GM23338 (cell line): ENCODE results near the gene OSGEPL1. TPM values are rescaled to one million over a fixed set of nuclear protein-coding genes. Genes with fewer than 3 reads are reported as not detected.

Experiments
- ATAC-seq: fragments of 200-7000 bp; cut with Tn5 transposase; 3 replicates; pipeline ENCODE4 v1.9.1; 2020
- DNase-seq: peaks from one replicate; pipeline ENCODE4 v3.0.0-alpha.2; 2015; ENCODE audit warnings: low spot score
- H2AFZ ChIP-seq: fragments of 200-600 bp; sonication (generic); 2 replicates; pipeline ENCODE4 v1.8.0; 2016; ENCODE audit warnings: antibody characterized with exemption, mild to moderate bottlenecking, moderate library complexity
- H3F3A ChIP-seq: fragments of 200-600 bp; sonication (generic); replicated peaks from 2 replicates; pipeline ENCODE4 v1.8.0; 2017; ENCODE audit warnings: antibody characterized with exemption, mixed run types, low read depth
- H3K27ac ChIP-seq: fragments of 200-600 bp; sonication (generic); 2 replicates; pipeline ENCODE4 v1.6.1; 2016; ENCODE audit warnings: low read depth
- H3K27me3 ChIP-seq: fragments of 200-600 bp; sonication (generic); 2 replicates; pipeline ENCODE4 v1.8.0; 2016; ENCODE audit warnings: mild to moderate bottlenecking, mixed run types, moderate library complexity; ENCODE audit not compliant: insufficient read depth
- H3K36me3 ChIP-seq: fragments of 200-600 bp; sonication (generic); 2 replicates; pipeline ENCODE4 v1.8.0; 2016; ENCODE audit warnings: mild to moderate bottlenecking; ENCODE audit not compliant: insufficient read depth
- H3K4me1 ChIP-seq: fragments of 200-600 bp; sonication (generic); 2 replicates; pipeline ENCODE4 v1.8.0; 2016; ENCODE audit warnings: mild to moderate bottlenecking, moderate library complexity; ENCODE audit not compliant: insufficient read depth
- H3K4me2 ChIP-seq: fragments of 200-600 bp; sonication (generic); 2 replicates; pipeline ENCODE4 v1.7.1; 2017; ENCODE audit warnings: mixed run types
- H3K4me3 ChIP-seq: fragments of 200-600 bp; sonication (generic); 2 replicates; pipeline ENCODE4 v1.6.1; 2016; ENCODE audit warnings: mixed run types
- H3K79me2 ChIP-seq: fragments of 200-600 bp; sonication (generic); replicated peaks from 2 replicates; pipeline ENCODE4 v1.8.0; 2017; ENCODE audit warnings: mild to moderate bottlenecking; ENCODE audit not compliant: insufficient read depth
- H3K9me2 ChIP-seq: fragments of 200-600 bp; sonication (generic); 2 replicates; pipeline ENCODE4 v1.8.0; 2017; ENCODE audit not compliant: insufficient read depth
- H4K20me1 ChIP-seq: fragments of 200-600 bp; sonication (generic); replicated peaks from 2 replicates; pipeline ENCODE4 v1.8.0; 2017; ENCODE audit warnings: mild to moderate bottlenecking; ENCODE audit not compliant: insufficient read depth
- H3K27ac Mint-ChIP-seq: 2 replicates; pipeline ENCODE4 v1.8.0; 2020; ENCODE audit warnings: inconsistent platforms, mild to moderate bottlenecking, moderate library complexity, mixed read lengths
- H3K27me3 Mint-ChIP-seq: 3 replicates; pipeline ENCODE4 v1.8.0; 2022; ENCODE audit warnings: low read depth, mild to moderate bottlenecking, moderate library complexity, mixed read lengths, inconsistent platforms; ENCODE audit not compliant: insufficient read depth, poor library complexity
- H3K36me3 Mint-ChIP-seq: 3 replicates; pipeline ENCODE4 v1.8.0; 2021; ENCODE audit warnings: low read depth, mild to moderate bottlenecking, inconsistent platforms, moderate library complexity, mixed read lengths
- H3K4me1 Mint-ChIP-seq: 3 replicates; pipeline ENCODE4 v1.8.0; 2020; ENCODE audit warnings: mild to moderate bottlenecking, inconsistent platforms, mixed read lengths
- H3K4me3 Mint-ChIP-seq: 3 replicates; pipeline ENCODE4 v1.8.0; 2021; ENCODE audit warnings: moderate library complexity, mild to moderate bottlenecking, inconsistent platforms, mixed read lengths
- H3K9me3 Mint-ChIP-seq: 3 replicates; pipeline ENCODE4 v1.8.0; 2020; ENCODE audit warnings: moderate library complexity, mild to moderate bottlenecking, inconsistent platforms, mixed read lengths
- EZH2 ChIP-seq: fragments of 200-600 bp; sonication (generic); IDR thresholded peaks from one replicate; pipeline ENCODE4 v1.8.0; 2017; ENCODE audit warnings: antibody characterized with exemption, mild to moderate bottlenecking, low read depth; ENCODE audit not compliant: unreplicated experiment
- EZH2phosphoT487 ChIP-seq: fragments of 200-600 bp; sonication (generic); IDR thresholded peaks from one replicate; pipeline ENCODE4 v1.8.1; 2018; ENCODE audit warnings: antibody characterized with exemption; ENCODE audit not compliant: unreplicated experiment
- JUNB ChIP-seq: IDR thresholded peaks from one replicate; pipeline ENCODE4 v1.6.1; 2016; ENCODE audit warnings: antibody characterized with exemption; ENCODE audit not compliant: unreplicated experiment
- NANOG ChIP-seq: IDR thresholded peaks from 2 replicates; pipeline ENCODE4 v1.6.1; 2016; ENCODE audit warnings: antibody characterized with exemption, borderline replicate concordance
- STAT1 ChIP-seq: IDR thresholded peaks from one replicate; pipeline ENCODE4 v1.6.1; 2016; ENCODE audit warnings: antibody characterized with exemption; ENCODE audit not compliant: unreplicated experiment
- ZNF114 ChIP-seq: fragments of 250-450 bp; sonication (Bioruptor Pico); IDR thresholded peaks from 2 replicates; pipeline ENCODE4 v1.5.0; 2020; ENCODE audit warnings: mild to moderate bottlenecking, moderate library complexity
- ZNF331 ChIP-seq: fragments of 250-450 bp; sonication (Bioruptor Pico); IDR thresholded peaks from 2 replicates; pipeline ENCODE4 v1.5.0; 2020; ENCODE audit warnings: low read depth, mild to moderate bottlenecking, moderate library complexity
- polyA plus RNA-seq: library from polyadenylated mRNA; unstranded; fragments of >200 nt; fragmentation: Nextera tagmentation; extraction: Ambion mirVana; gene quantifications from 2 replicates; pipeline ENCODE4 v1.2.1, GENCODE V29; 2016
- total RNA-seq: library from RNA; depleted of rRNA; stranded (reverse); fragments of >200 nt; shearing (Covaris generic); gene quantifications from 2 replicates; pipeline ENCODE4 v1.2.3, GENCODE V29; 2014
- TF ChIP-seq, protein P1 (sequence below), 2 experiments: fragments of 200-600 bp in 1 of 2; sonication (generic) in 1 of 2; conservative IDR thresholded peaks; 2 replicates each; pipeline versions ENCODE4 v1.5.1 to v1.6.1; 2016 to 2017; ENCODE audit warnings: antibody characterized with exemption in 2 of 2, low read depth in 2 of 2, mild to moderate bottlenecking in 2 of 2, moderate library complexity in 1 of 2
- TF ChIP-seq, protein P2 (sequence below): IDR thresholded peaks from one replicate; pipeline ENCODE4 v1.6.1; 2018; ENCODE audit warnings: antibody characterized with exemption; ENCODE audit not compliant: unreplicated experiment
- TF ChIP-seq, protein P3 (sequence below): IDR thresholded peaks from 2 replicates; pipeline ENCODE4 v1.6.1; 2016; ENCODE audit warnings: antibody characterized with exemption

The OSGEPL1 gene
- total and polyA plus RNA-seq, 2 experiments from 2014 or later, result 19.6 to 23.1 TPM

DNA sequence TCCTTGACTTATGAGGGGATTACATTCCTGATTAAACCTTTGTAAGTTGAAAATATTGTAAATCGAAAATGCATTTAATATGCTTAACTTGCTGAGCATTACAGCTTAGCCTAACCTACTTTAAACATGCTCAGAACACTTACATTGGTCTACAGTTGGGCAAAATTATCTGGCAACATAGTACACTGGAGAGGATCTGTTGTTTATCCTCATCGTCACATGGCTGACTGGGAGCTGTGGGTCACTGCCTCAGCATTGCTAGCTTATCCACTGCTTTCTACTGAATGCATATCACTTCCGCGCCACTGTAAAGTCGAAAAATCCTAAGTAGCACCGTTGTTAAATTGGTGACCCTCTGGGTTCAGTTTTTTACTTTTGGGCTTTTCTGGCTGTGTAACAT is 35.3 kb upstream of the OSGEPL1 start (continued):
- TF ChIP-seq, protein P1, sequence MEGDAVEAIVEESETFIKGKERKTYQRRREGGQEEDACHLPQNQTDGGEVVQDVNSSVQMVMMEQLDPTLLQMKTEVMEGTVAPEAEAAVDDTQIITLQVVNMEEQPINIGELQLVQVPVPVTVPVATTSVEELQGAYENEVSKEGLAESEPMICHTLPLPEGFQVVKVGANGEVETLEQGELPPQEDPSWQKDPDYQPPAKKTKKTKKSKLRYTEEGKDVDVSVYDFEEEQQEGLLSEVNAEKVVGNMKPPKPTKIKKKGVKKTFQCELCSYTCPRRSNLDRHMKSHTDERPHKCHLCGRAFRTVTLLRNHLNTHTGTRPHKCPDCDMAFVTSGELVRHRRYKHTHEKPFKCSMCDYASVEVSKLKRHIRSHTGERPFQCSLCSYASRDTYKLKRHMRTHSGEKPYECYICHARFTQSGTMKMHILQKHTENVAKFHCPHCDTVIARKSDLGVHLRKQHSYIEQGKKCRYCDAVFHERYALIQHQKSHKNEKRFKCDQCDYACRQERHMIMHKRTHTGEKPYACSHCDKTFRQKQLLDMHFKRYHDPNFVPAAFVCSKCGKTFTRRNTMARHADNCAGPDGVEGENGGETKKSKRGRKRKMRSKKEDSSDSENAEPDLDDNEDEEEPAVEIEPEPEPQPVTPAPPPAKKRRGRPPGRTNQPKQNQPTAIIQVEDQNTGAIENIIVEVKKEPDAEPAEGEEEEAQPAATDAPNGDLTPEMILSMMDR (conservative IDR thresholded peaks at IDR 0.05; ENCODE audit: low read depth in 2 of 2), result no peak
- TF ChIP-seq ZNF114 (CRISPR knock-in tag) (no peak), EZH2 (no peak)
- TF ChIP-seq, protein P2, sequence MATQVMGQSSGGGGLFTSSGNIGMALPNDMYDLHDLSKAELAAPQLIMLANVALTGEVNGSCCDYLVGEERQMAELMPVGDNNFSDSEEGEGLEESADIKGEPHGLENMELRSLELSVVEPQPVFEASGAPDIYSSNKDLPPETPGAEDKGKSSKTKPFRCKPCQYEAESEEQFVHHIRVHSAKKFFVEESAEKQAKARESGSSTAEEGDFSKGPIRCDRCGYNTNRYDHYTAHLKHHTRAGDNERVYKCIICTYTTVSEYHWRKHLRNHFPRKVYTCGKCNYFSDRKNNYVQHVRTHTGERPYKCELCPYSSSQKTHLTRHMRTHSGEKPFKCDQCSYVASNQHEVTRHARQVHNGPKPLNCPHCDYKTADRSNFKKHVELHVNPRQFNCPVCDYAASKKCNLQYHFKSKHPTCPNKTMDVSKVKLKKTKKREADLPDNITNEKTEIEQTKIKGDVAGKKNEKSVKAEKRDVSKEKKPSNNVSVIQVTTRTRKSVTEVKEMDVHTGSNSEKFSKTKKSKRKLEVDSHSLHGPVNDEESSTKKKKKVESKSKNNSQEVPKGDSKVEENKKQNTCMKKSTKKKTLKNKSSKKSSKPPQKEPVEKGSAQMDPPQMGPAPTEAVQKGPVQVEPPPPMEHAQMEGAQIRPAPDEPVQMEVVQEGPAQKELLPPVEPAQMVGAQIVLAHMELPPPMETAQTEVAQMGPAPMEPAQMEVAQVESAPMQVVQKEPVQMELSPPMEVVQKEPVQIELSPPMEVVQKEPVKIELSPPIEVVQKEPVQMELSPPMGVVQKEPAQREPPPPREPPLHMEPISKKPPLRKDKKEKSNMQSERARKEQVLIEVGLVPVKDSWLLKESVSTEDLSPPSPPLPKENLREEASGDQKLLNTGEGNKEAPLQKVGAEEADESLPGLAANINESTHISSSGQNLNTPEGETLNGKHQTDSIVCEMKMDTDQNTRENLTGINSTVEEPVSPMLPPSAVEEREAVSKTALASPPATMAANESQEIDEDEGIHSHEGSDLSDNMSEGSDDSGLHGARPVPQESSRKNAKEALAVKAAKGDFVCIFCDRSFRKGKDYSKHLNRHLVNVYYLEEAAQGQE, result no peak

DNA sequence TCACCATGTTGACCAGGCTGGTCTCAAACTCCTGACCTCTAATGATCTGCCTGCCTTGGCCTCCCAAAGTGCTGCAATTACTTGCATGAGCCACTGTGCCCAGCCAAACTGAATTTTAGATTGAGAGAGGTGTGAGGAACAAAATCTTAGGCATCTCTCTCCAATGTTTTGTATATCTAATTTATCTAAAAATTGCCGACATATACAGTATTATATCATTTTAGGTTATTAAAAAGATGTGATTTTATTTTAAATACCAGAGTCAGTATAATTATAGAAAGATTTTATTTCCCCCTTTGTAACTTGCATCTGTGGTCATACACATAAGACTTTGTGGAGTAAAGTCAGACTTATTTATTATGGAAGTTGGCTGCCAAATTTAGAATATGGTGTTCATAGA is 31.7 kb upstream of the OSGEPL1 start:
- TF ChIP-seq STAT1 (no peak), ZNF331 (no peak), JUNB (no peak), ZNF114 (CRISPR knock-in tag) (no peak), EZH2 (no peak)
- Histone ChIP-seq H3K4me1 (no peaks in the 10 kb centered on the region), H3K27me3 (no peaks in the 10 kb centered on the region), H2AFZ (no peak overlapping the region), H3K79me2 (peaks cover 39% of the 10 kb centered on the region), H3K9me2 (no peaks in the 10 kb centered on the region), H4K20me1 (peaks cover 7% of the 10 kb centered on the region), H3F3A (no peaks in the 10 kb centered on the region), H3K4me3 (no peak overlapping the region), H3K36me3 (peaks cover 37% of the 10 kb centered on the region; the same call in 1 of the 2 replicates), H3K27ac (no peak overlapping the region), H3K4me2 (no peak overlapping the region)
- ATAC-seq, result no peak
- H3K4me1 Mint-ChIP-seq, result peaks cover 3% of the 10 kb centered on the region; the same call in 2 of the 3 replicates
- no peak for DNase-seq
- peaks cover 60% of the 10 kb centered on the region for H3K36me3 Mint-ChIP-seq
- no peaks in the 10 kb centered on the region for H3K27me3 Mint-ChIP-seq
- no peak overlapping the region for H3K27ac Mint-ChIP-seq
- no peak overlapping the region for H3K4me3 Mint-ChIP-seq
- H3K9me3 Mint-ChIP-seq, result no peaks in the 10 kb centered on the region

DNA sequence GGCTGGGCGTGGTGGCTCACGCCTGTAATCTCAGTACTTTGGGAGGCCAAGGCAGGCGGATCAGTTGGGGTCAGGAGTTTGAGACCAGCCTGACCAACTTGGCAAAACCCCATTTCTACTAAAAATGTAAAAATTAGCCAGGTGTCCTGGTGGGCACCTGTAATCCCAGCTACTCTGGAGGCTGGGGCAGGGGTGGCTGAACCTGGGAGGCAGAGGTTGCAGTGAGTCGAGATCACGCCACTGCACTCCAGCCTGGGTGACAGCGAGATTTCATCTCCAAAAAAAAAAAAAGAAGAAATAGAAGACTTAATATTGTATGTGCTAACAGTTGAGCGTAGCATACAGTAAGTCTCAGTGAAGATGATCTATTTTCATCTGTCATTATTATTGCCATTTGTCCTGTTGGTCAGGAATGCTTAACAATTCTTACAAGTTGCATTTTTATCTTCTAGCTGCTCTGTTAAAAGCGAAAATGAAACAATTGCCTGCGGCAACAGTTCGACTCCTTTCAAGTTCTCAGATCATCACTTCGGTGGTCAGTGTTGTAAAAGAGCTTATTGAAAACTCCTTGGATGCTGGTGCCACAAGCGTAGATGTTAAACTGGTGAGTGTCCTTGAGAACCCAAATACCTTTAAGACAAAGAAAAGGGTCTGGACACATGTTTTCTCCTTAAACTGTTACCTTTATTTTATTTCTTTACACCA is 28.9 kb upstream of the OSGEPL1 start:
- Histone ChIP-seq H3K27ac (no peak overlapping the region), H3K79me2 (peaks cover 65% of the 10 kb centered on the region), H3F3A (no peaks in the 10 kb centered on the region), H4K20me1 (peaks cover 6% of the 10 kb centered on the region), H3K9me2 (no peaks in the 10 kb centered on the region), H3K4me1 (no peaks in the 10 kb centered on the region; the same call in 1 of the 2 replicates), H3K4me2 (no peak overlapping the region), H3K4me3 (no peak overlapping the region), H3K27me3 (no peaks in the 10 kb centered on the region), H3K36me3 (peaks cover 35% of the 10 kb centered on the region; the same call in 1 of the 2 replicates), H2AFZ (no peak overlapping the region)
- DNase-seq (no peak), ATAC-seq (no peak)
- Mint-ChIP-seq H3K27ac (no peak overlapping the region), H3K9me3 (no peaks in the 10 kb centered on the region), H3K36me3 (peaks cover 52% of the 10 kb centered on the region), H3K4me3 (no peak overlapping the region), H3K27me3 (no peaks in the 10 kb centered on the region), H3K4me1 (peaks cover 7% of the 10 kb centered on the region; the same call in 2 of the 3 replicates)
- TF ChIP-seq JUNB (no peak), EZH2phosphoT487 (no peak), NANOG (no peak)
- TF ChIP-seq, protein P3, sequence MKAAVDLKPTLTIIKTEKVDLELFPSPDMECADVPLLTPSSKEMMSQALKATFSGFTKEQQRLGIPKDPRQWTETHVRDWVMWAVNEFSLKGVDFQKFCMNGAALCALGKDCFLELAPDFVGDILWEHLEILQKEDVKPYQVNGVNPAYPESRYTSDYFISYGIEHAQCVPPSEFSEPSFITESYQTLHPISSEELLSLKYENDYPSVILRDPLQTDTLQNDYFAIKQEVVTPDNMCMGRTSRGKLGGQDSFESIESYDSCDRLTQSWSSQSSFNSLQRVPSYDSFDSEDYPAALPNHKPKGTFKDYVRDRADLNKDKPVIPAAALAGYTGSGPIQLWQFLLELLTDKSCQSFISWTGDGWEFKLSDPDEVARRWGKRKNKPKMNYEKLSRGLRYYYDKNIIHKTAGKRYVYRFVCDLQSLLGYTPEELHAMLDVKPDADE, result no peak
